ENCODE results near the gene DDX1. TPM values are rescaled to one million over a fixed set of nuclear protein-coding genes. Genes with fewer than 3 reads are reported as not detected.

DDX1 gene
- total RNA-seq, 4 donors from 2014 or later = 63.0 to 85.6 (median 75.2) TPM

DNA sequence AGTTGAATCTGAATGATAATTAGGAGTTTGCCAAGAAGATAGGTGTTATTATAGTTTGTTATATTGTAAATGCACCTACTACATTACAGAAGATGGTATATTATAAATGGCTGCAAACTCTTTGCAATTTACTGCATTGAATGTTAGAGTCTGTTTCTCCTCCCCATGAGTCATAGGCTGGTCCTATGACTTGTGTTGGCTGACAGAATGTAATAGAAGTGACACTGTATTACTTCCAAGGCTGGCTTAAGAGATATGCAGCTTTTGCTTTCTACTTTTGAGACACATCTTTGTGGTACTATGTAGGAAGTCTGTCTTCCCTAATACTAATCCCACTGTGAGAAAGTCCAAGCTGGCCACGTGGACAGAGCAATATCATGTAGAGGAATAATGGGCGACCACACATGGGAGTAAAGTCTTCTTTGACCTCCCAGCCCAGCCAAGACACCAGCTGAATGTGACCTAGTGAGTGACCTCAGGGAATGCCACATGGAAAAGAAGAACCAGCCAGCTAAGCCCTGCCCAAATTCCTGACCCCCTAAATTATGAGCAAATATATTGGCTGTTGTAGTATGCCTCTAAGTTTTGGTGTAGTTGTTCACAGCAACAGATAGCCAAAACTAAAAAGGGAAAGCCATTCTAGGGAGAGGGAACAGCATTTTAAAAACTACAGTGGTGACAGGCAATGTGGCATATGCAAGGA lies 6.8 kb upstream of the DDX1 start:
- WGBS, 2 donors = 78 to 93% methylated on average over 2 of the region's 2 CpGs
- no peak overlapping the region for H3K4me3 ChIP-seq (replicated peaks in 1 of 3)
- TF ChIP-seq, protein P1, sequence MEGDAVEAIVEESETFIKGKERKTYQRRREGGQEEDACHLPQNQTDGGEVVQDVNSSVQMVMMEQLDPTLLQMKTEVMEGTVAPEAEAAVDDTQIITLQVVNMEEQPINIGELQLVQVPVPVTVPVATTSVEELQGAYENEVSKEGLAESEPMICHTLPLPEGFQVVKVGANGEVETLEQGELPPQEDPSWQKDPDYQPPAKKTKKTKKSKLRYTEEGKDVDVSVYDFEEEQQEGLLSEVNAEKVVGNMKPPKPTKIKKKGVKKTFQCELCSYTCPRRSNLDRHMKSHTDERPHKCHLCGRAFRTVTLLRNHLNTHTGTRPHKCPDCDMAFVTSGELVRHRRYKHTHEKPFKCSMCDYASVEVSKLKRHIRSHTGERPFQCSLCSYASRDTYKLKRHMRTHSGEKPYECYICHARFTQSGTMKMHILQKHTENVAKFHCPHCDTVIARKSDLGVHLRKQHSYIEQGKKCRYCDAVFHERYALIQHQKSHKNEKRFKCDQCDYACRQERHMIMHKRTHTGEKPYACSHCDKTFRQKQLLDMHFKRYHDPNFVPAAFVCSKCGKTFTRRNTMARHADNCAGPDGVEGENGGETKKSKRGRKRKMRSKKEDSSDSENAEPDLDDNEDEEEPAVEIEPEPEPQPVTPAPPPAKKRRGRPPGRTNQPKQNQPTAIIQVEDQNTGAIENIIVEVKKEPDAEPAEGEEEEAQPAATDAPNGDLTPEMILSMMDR (IDR thresholded peaks at IDR 0.05) = no peak
- no peak for TF ChIP-seq POLR2A (IDR thresholded peaks at IDR 0.05)

DNA sequence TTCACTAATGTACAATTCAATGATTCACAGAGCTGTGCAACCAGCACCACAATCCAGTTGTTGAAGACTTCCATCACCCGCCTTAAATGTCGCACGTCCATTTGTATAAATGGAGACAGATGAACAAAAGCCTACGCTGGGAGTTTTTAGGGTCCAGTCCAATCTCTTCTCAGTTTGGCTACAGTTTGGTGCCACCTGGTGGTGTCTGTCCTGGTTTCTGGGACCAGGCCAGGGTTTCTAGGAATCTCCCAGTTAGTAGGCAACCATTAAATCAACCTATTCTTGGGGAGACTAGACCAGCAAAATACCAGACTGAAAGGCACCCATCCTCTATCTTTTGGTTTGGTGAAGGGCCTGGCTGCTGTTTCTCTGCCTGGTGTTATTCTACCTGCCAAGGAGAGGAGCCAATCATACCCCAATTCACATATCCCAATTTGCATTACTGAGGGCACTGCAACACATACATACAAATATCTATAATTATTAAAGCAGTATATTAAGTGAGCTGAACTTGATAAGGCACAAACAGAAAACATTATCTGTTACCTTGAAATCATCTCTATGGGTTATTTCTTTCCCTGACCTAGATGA lies 3.2 kb upstream of the DDX1 start:
- Histone ChIP-seq H3K4me3 (replicated peaks in 1 of 3) (no peak overlapping the region), H3K9me3 (no peaks in the 10 kb centered on the region), H3K36me3 (no peaks in the 10 kb centered on the region), H3K4me1 (peaks cover 4 to 9% of the 10 kb centered on the region in 2 donors), H3K27me3 (no peaks in the 10 kb centered on the region), H3K27ac (no peak overlapping the region)
- intact Hi-C loops (cut with DNase I) = no loop called here
- TF ChIP-seq, protein P1 (IDR thresholded peaks at IDR 0.05) = peak in 4 of 6 experiments; percentile 7 to 55 (median 50)
- no peak for TF ChIP-seq POLR2A (IDR thresholded peaks at IDR 0.05)
- peak; percentile 61 to 65 for DNase-seq
- WGBS, 2 donors = 35 to 37% methylated on average over 4 of the region's 4 CpGs

More for the DNA sequence above, 6.8 kb upstream of the DDX1 start:
- Histone ChIP-seq H3K27me3 (no peaks in the 10 kb centered on the region), H3K36me3 (no peaks in the 10 kb centered on the region), H3K9me3 (no peaks in the 10 kb centered on the region), H3K4me1 (no peaks in the 10 kb centered on the region), H3K27ac (no peak overlapping the region)
- DNase-seq = no peak
- intact Hi-C loops (cut with DNase I) = no loop called here

DNA sequence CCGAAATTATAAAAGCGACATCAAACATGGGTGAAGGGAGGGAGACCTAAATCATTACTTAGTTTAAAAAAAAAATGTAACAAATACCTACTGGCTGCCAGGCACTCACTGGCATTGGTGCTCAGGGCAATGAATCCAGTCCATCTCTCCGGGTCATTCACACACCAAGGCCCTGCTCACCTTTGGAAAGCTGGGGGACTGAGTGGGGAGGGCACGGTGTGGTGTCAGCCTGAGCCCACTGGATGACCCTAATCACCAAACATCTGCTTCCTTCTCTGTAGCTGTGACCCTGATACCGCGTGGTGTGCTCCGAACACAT lies 336 bp upstream of the DDX1 start:
- Histone ChIP-seq H3K4me1 (peaks cover 4 to 9% of the 10 kb centered on the region in 2 donors), H3K4me3 (replicated peaks in 1 of 3) (peak overlapping the region; percentile 73 to 92 (median 88)), H3K27me3 (no peaks in the 10 kb centered on the region), H3K27ac (peak overlapping the region; percentile 93 to 95 (median 94)), H3K9me3 (no peaks in the 10 kb centered on the region), H3K36me3 (peaks cover 8 to 10% of the 10 kb centered on the region in 2 donors)
- intact Hi-C loops (cut with DNase I) = no loop called here
- DNase-seq = no peak
- 29 to 47% methylated on average over 4 to 7 of the region's 7 CpGs for WGBS, 2 donors
- TF ChIP-seq, protein P1 (IDR thresholded peaks at IDR 0.05) = no peak
- TF ChIP-seq POLR2A (IDR thresholded peaks at IDR 0.05) = no peak

DNA sequence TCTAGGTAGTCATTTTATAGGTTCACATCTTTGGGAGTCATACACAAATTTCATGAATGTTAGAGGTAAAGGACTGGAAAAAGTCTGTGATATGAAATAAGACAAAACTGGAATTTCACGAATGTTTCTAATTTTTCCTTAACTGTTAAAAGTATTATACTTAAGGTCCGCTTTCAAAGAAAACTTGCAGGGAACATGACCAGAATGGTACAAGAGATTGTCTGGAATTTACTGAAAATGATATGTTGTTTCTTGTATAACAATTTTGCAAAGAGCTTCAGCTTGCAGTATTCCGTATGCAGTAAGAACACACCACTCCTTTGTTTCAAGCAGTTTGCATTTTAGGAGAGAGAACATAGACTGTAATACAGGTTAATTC lies 1.6 kb downstream of the DDX1 start:
- no peaks in the 10 kb centered on the region for H3K27me3 ChIP-seq
- no peak for DNase-seq
- TF ChIP-seq POLR2A (IDR thresholded peaks at IDR 0.05) = no peak
- TF ChIP-seq, protein P1 (IDR thresholded peaks at IDR 0.05) = no peak
- intact Hi-C loops (cut with DNase I) = no loop called here
- peaks cover 23 to 29% of the 10 kb centered on the region in 2 donors for H3K36me3 ChIP-seq
- H3K4me1 ChIP-seq = peaks cover 4 to 9% of the 10 kb centered on the region in 2 donors
- H3K27ac ChIP-seq = no peak overlapping the region
- H3K4me3 ChIP-seq (replicated peaks in 1 of 3) = no peak overlapping the region
- H3K9me3 ChIP-seq = no peaks in the 10 kb centered on the region
- WGBS, 2 donors = 93 to 96% methylated on average over 3 of the region's 3 CpGs
